Peyer's patch (tissue), 4 donors: ENCODE data around the gene ASB1.

Source experiments
- POLR2A ChIP-seq, 2 donors: fragments of 450-650 bp; IDR thresholded peaks; one replicate each; pipeline ENCODE4 v1.5.1; 2017; ENCODE audit warnings: antibody characterized with exemption in 2 of 2, mild to moderate bottlenecking in 2 of 2, moderate library complexity in 2 of 2
- TF ChIP-seq, protein P1 (sequence below), 6 experiments: fragments of 450-650 bp in 4 of 6; fragments of 200-600 bp in 2 of 6; sonication (generic) in 1 of 6; IDR thresholded peaks; one replicate each; pipeline ENCODE4 v1.5.1; 2017 to 2019; ENCODE audit warnings: antibody characterized with exemption in 6 of 6, mild to moderate bottlenecking in 3 of 6, moderate library complexity in 1 of 6

DNA sequence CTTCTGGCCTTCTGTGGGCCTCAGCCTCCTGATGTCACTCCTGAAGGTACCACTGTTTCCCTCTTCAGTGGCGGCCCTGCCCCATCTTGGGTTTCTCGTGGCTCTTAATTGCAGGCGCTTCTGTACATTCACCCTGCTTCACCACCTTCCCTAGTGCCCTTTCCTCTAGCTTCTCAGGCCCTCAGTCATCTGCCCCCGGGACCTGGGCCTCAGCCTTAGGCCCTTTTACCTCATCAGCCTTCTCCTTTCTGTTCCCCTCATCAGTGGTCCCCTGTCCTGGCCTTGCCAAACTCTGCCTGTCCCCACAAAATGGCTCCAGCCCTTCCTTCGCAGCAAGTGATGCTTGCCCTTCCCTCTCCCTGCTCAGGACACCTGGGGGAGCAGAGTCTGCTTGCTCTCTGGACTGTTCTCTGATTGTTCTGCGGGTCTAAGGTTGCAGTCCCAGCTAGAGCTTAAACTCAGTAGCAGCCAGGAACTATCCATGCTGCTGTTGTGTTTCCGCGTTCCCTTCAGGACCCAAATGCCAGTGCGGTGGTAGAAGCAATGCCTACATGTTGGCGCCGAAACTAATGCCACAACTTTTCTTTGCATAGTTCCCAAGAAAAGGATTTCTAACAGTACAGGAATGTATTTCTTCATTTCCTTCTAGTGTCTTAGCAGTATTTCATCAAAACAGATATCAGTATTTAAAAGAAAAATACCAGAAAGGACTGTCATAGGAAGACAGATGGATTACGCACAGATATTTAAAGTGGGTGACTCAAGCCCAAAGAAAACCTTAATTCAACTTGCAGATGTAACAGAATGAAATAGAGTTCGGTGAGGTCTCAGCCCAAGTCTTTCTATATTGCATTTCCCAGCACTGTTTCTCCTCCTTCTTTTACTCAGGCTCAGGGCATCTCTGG, 7.5 kb downstream of the ASB1 start:
- TF ChIP-seq, protein P1, sequence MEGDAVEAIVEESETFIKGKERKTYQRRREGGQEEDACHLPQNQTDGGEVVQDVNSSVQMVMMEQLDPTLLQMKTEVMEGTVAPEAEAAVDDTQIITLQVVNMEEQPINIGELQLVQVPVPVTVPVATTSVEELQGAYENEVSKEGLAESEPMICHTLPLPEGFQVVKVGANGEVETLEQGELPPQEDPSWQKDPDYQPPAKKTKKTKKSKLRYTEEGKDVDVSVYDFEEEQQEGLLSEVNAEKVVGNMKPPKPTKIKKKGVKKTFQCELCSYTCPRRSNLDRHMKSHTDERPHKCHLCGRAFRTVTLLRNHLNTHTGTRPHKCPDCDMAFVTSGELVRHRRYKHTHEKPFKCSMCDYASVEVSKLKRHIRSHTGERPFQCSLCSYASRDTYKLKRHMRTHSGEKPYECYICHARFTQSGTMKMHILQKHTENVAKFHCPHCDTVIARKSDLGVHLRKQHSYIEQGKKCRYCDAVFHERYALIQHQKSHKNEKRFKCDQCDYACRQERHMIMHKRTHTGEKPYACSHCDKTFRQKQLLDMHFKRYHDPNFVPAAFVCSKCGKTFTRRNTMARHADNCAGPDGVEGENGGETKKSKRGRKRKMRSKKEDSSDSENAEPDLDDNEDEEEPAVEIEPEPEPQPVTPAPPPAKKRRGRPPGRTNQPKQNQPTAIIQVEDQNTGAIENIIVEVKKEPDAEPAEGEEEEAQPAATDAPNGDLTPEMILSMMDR (IDR thresholded peaks at IDR 0.05): no peak
- TF ChIP-seq POLR2A (IDR thresholded peaks at IDR 0.05): no peak
